Measurements from ENCODE around the gene TMEM222. TPM values are rescaled to one million over a fixed set of nuclear protein-coding genes. Genes with fewer than 3 reads are reported as not detected.

The TMEM222 gene
- total RNA-seq, 1 donor from 2014 or later: 43.5 TPM

DNA sequence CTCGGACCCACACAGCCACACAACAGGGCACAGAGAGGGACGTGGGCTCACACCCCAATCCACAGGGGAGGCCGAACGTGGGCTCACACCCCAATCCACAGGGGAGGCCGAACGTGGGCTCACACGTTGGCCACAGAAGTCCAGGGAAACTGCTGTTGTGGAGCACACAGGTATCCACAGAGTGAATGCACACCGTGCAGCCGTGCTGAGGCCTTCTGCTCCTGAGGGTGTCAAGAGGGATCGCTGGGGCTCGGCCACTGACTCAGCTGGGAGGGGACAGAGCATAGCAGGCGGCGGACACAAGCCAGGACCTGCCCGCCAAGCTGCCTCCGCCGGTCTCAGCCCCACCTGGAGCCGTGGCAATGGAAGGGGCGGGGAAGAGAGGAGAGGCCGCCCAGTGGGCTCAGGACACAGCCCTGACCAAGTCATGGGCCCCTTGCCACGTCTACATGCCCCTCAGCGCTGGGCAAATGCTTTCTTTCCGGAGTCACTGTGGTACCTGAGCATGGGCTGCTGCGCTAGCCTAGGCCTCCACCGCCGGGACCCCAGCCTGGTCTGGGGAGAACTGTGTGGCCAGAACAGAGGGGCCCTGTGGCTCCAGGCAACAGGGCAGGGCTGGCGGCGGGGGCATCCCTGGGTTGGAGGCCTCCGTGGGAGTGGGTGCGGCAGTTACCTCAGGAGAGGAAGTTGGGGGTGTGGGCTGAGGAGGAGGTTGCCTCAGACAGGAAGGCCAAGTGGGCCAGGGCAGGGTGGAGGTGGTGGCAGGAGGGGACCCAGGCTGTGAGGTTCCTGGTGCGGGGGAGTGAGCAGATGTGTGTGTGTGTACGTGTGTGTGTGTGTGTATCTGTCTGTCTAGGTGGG, 21.0 kb downstream of the TMEM222 start:
- Mint-ChIP-seq H3K27me3 (ENCODE audit: unreplicated experiment) (peaks cover 19% of the 10 kb centered on the region), H3K27ac (ENCODE audit: unreplicated experiment) (no peak overlapping the region), H3K9me3 (ENCODE audit: unreplicated experiment) (no peaks in the 10 kb centered on the region), H3K4me1 (ENCODE audit: unreplicated experiment) (peaks cover 32% of the 10 kb centered on the region), H3K36me3 (ENCODE audit: low read depth, unreplicated experiment) (no peaks in the 10 kb centered on the region), H3K4me3 (ENCODE audit: unreplicated experiment) (peak overlapping the region; percentile 31)
- TF ChIP-seq, protein P1, sequence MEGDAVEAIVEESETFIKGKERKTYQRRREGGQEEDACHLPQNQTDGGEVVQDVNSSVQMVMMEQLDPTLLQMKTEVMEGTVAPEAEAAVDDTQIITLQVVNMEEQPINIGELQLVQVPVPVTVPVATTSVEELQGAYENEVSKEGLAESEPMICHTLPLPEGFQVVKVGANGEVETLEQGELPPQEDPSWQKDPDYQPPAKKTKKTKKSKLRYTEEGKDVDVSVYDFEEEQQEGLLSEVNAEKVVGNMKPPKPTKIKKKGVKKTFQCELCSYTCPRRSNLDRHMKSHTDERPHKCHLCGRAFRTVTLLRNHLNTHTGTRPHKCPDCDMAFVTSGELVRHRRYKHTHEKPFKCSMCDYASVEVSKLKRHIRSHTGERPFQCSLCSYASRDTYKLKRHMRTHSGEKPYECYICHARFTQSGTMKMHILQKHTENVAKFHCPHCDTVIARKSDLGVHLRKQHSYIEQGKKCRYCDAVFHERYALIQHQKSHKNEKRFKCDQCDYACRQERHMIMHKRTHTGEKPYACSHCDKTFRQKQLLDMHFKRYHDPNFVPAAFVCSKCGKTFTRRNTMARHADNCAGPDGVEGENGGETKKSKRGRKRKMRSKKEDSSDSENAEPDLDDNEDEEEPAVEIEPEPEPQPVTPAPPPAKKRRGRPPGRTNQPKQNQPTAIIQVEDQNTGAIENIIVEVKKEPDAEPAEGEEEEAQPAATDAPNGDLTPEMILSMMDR (IDR thresholded peaks at IDR 0.05; ENCODE audit: unreplicated experiment): no peak
- DNase-seq (ENCODE audit: low spot score): no peak

DNA sequence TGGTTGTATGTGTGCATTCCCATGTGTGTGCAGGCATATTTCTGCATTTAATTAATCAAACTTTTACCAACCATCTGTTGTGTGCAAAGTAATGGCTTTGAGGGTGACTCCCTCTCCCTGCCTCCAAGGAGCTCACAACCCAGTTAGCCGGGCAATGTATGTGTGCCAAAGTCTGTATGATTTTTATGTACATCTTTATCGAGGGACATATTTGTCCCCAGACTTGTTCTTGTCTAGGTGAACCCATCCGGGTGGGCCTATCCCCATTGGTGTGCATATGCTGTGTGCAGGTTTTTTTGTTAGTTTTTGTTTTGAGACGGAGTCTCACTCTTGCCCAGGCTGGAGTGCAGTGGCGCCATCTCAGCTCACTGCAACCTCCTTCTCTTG, 21.7 kb downstream of the TMEM222 start:
- Mint-ChIP-seq H3K27ac (ENCODE audit: unreplicated experiment) (no peak overlapping the region), H3K36me3 (ENCODE audit: low read depth, unreplicated experiment) (no peaks in the 10 kb centered on the region), H3K4me1 (ENCODE audit: unreplicated experiment) (peaks cover 29% of the 10 kb centered on the region), H3K4me3 (ENCODE audit: unreplicated experiment) (peak overlapping the region; percentile 31), H3K9me3 (ENCODE audit: unreplicated experiment) (no peaks in the 10 kb centered on the region), H3K27me3 (ENCODE audit: unreplicated experiment) (peaks cover 17% of the 10 kb centered on the region)
- TF ChIP-seq, protein P1 (IDR thresholded peaks at IDR 0.05; ENCODE audit: unreplicated experiment): no peak
- no peak for DNase-seq (ENCODE audit: low spot score)

DNA sequence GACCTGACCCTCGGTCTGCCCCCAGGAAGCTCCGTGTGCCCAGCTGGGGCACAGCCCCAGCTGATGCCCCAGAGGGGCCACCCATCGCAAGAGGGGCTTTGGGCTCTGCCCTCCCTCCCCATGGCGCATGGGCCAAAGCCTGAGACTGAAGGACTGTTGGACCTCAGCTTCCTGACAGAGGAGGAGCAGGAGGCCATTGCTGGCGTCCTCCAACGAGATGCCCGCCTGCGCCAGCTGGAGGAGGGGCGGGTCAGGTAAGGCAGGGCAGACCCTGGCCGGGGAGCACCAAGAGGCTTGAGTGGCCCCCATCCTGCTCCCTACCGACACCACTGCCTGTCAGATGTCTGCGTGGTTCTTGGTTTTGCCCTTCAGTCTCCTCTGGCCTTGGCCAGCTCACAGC, 23.3 kb downstream of the TMEM222 start:
- Mint-ChIP-seq H3K4me3 (ENCODE audit: unreplicated experiment) (no peak overlapping the region), H3K4me1 (ENCODE audit: unreplicated experiment) (peaks cover 17% of the 10 kb centered on the region), H3K36me3 (ENCODE audit: low read depth, unreplicated experiment) (no peaks in the 10 kb centered on the region), H3K9me3 (ENCODE audit: unreplicated experiment) (no peaks in the 10 kb centered on the region), H3K27me3 (ENCODE audit: unreplicated experiment) (peaks cover 12% of the 10 kb centered on the region), H3K27ac (ENCODE audit: unreplicated experiment) (no peak overlapping the region)
- no peak for DNase-seq (ENCODE audit: low spot score)
- TF ChIP-seq, protein P1 (IDR thresholded peaks at IDR 0.05; ENCODE audit: unreplicated experiment): no peak

DNA sequence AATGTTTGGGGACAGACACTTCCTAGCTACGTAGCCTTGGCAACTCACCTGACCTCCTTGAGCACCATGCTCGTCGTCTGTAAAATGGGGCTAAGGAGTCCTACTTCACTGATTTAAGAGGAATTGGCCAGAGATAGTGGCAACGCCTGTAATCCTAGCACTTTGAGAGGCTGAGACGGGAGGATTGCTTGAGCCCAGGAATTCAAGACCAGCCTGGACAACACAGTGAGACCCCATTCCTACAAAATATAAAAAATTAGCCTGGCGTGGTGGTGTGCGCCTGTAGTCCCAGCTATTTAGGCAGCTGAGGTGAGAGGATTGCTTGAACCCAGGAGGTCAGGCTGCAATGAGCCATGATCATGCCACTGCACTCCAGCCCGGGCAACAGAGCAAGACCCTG, 24.4 kb downstream of the TMEM222 start:
- Mint-ChIP-seq H3K36me3 (ENCODE audit: low read depth, unreplicated experiment) (no peaks in the 10 kb centered on the region), H3K9me3 (ENCODE audit: unreplicated experiment) (no peaks in the 10 kb centered on the region), H3K27me3 (ENCODE audit: unreplicated experiment) (peaks cover 12% of the 10 kb centered on the region), H3K27ac (ENCODE audit: unreplicated experiment) (no peak overlapping the region), H3K4me3 (ENCODE audit: unreplicated experiment) (no peak overlapping the region), H3K4me1 (ENCODE audit: unreplicated experiment) (peaks cover 15% of the 10 kb centered on the region)
- no peak for DNase-seq (ENCODE audit: low spot score)
- TF ChIP-seq, protein P1 (IDR thresholded peaks at IDR 0.05; ENCODE audit: unreplicated experiment): no peak

DNA sequence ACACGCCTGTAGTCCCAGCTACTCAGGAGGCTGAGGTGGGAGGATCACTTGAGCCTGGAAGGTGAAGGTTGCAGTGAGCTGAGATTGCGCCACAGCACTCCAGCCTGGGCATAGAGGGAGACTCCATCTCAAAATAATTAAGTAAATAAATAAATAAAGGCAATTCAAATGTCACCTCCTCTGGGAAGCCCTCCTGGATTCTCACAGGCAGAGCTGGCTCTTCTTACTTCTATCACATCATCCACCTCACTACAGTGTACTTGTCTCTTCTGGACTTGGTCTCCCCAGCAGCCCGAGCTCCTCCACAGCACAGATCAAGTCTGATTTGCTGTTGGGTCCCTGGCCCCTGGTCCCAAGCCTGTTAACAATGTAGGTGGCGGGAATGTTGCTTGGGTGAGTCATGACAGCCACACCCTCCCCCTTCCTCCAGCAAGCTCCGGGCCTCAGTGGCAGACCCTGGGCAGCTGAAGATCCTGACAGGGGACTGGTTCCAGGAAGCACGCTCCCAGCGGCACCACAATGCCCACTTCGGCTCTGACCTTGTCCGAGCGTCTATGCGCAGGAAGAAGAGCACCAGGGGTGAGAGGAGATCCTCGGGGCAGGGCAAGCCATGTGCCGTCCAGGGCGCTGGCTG, 25.1 kb downstream of the TMEM222 start:
- peaks cover 11% of the 10 kb centered on the region for H3K4me1 Mint-ChIP-seq (ENCODE audit: unreplicated experiment)
- no peak overlapping the region for H3K4me3 Mint-ChIP-seq (ENCODE audit: unreplicated experiment)
- DNase-seq (ENCODE audit: low spot score): no peak
- no peak overlapping the region for H3K27ac Mint-ChIP-seq (ENCODE audit: unreplicated experiment)
- H3K9me3 Mint-ChIP-seq (ENCODE audit: unreplicated experiment): no peaks in the 10 kb centered on the region
- TF ChIP-seq, protein P1 (IDR thresholded peaks at IDR 0.05; ENCODE audit: unreplicated experiment): no peak
- no peaks in the 10 kb centered on the region for H3K36me3 Mint-ChIP-seq (ENCODE audit: low read depth, unreplicated experiment)
- peaks cover 14% of the 10 kb centered on the region for H3K27me3 Mint-ChIP-seq (ENCODE audit: unreplicated experiment)

Measured in endothelial cell (in vitro differentiated cells).